GM12801 (cell line): ENCODE data around the gene CTNND1.

Experiments used
- CTCF ChIP-seq: IDR thresholded peaks from one replicate; pipeline ENCODE4 v1.5.1; 2011; ENCODE audit warnings: control low read depth; ENCODE audit not compliant: insufficient read length; ENCODE audit errors: extremely low read depth

CTNND1 gene

GRCh38 chr11:57787006-57787604 is 25.5 kb downstream of the CTNND1 start:
- TF ChIP-seq CTCF: no peak

- no peak for TF ChIP-seq CTCF
Measured at GRCh38 chr11:57787920-57788702, 26.5 kb downstream of the CTNND1 start.

- no peak for TF ChIP-seq CTCF
Measured at GRCh38 chr11:57788703-57789088, 27.1 kb downstream of the CTNND1 start.

- no peak for TF ChIP-seq CTCF
Measured at GRCh38 chr11:57791321-57792059, 29.9 kb downstream of the CTNND1 start.

- no peak for TF ChIP-seq CTCF
Measured at GRCh38 chr11:57792060-57792541, 30.5 kb downstream of the CTNND1 start.

GRCh38 chr11:57792870-57793269 is 31.3 kb downstream of the CTNND1 start:
- no peak for TF ChIP-seq CTCF
